GM21529 (cell line): Measurements from ENCODE around the gene SH2D3C.

ENCODE experiments used
- ATAC-seq: cut with Tn5 transposase; IDR thresholded peaks from one replicate; pipeline ENCODE4 v1.9.1; 2021; ENCODE audit not compliant: unreplicated experiment

SH2D3C gene

GRCh38 chr9:127722055-127722745 lies 56.3 kb downstream of the SH2D3C start:
- no peak for ATAC-seq

- no peak for ATAC-seq
Measured at GRCh38 chr9:127721391-127721821, 57.1 kb downstream of the SH2D3C start.

- no peak for ATAC-seq
Measured at GRCh38 chr9:127720865-127721227, 57.6 kb downstream of the SH2D3C start.

- ATAC-seq, result no peak
Measured at GRCh38 chr9:127720031-127720864, 58.2 kb downstream of the SH2D3C start.

- ATAC-seq, result no peak
Measured at GRCh38 chr9:127717766-127718165, 60.7 kb downstream of the SH2D3C start.

- ATAC-seq, result no peak
Measured at GRCh38 chr9:127716412-127716811, 62.1 kb downstream of the SH2D3C start.

- ATAC-seq, result peak; percentile 92
Measured at GRCh38 chr9:127715470-127716337, 62.8 kb downstream of the SH2D3C start, which contains the start of the genes PTRH1 and TTC16. Gene PTRH1 (minus strand): TSS chr9:127715663. CDS start chr9:127715639, 24 bp downstream. Gene TTC16 (plus strand): TSS chr9:127716079. CDS start chr9:127716146, 67 bp downstream.

GRCh38 chr9:127714951-127715469 lies 63.5 kb downstream of the SH2D3C start:
- ATAC-seq, result no peak

GRCh38 chr9:127714020-127714750 lies 64.3 kb downstream of the SH2D3C start:
- no peak for ATAC-seq

- no peak for ATAC-seq
Measured at GRCh38 chr9:127712867-127713266, 65.6 kb downstream of the SH2D3C start.

- ATAC-seq, result no peak
Measured at GRCh38 chr9:127712371-127712770, 66.1 kb downstream of the SH2D3C start.

- ATAC-seq, result no peak
Measured at GRCh38 chr9:127711831-127712274, 66.6 kb downstream of the SH2D3C start.

GRCh38 chr9:127711226-127711701 lies 67.2 kb downstream of the SH2D3C start:
- ATAC-seq, result no peak

GRCh38 chr9:127710204-127710783 lies 68.2 kb downstream of the SH2D3C start:
- no peak for ATAC-seq

GRCh38 chr9:127708952-127709587 lies 69.4 kb downstream of the SH2D3C start:
- ATAC-seq, result no peak

- ATAC-seq, result no peak
Measured at GRCh38 chr9:127707766-127708165, 70.7 kb downstream of the SH2D3C start.

GRCh38 chr9:127706836-127707241 lies 71.6 kb downstream of the SH2D3C start, which contains the start of gene CFAP157:
Gene CFAP157 (plus strand): TSS chr9:127706988. CDS start chr9:127707032, 44 bp downstream.
- no peak for ATAC-seq

GRCh38 chr9:127705577-127706379 lies 72.7 kb downstream of the SH2D3C start:
- no peak for ATAC-seq
